Stimulated activated memory B cell treated with anti-CD40 and anti-IgM and Interleukin-4, amounts not matched to agents 10 μg/mL and 1 μg/mL and 100 μg/mL, for 72 hours (primary cell): ENCODE results near the gene TMEM120B.
A peak's percentile ranks its signal among the peaks of the same experiment; 100 is the strongest.

Source experiments
- ATAC-seq: fragments of 150-1000 bp; cut with Tn5 transposase; 2 replicates; pipeline ENCODE4 v1.10.0; 2021
- H3K27ac Mint-ChIP-seq: one replicate; pipeline ENCODE4 v1.8.0; 2022; ENCODE audit warnings: mild to moderate bottlenecking, mixed read lengths
- H3K27me3 Mint-ChIP-seq: one replicate; pipeline ENCODE4 v1.8.0; 2022; ENCODE audit warnings: mixed read lengths
- H3K36me3 Mint-ChIP-seq: one replicate; pipeline ENCODE4 v1.8.0; 2022; ENCODE audit warnings: mixed read lengths
- H3K4me1 Mint-ChIP-seq: one replicate; pipeline ENCODE4 v1.8.0; 2022; ENCODE audit warnings: mixed read lengths
- H3K4me3 Mint-ChIP-seq: one replicate; pipeline ENCODE4 v1.8.0; 2022; ENCODE audit warnings: mild to moderate bottlenecking, moderate library complexity, mixed read lengths
- H3K9me3 Mint-ChIP-seq: one replicate; pipeline ENCODE4 v1.8.0; 2022; ENCODE audit warnings: mixed read lengths

TMEM120B gene

GRCh38 chr12:121813951-121814350, 101.4 kb downstream of the TMEM120B start:
- no peaks in the 10 kb centered on the region for H3K27me3 Mint-ChIP-seq

GRCh38 chr12:121814429-121815119, 102.0 kb downstream of the TMEM120B start:
- no peak for ATAC-seq
- H3K9me3 Mint-ChIP-seq: no peaks in the 10 kb centered on the region
- H3K36me3 Mint-ChIP-seq: peaks cover 63% of the 10 kb centered on the region
- H3K27ac Mint-ChIP-seq: no peak overlapping the region
- no peak overlapping the region for H3K4me3 Mint-ChIP-seq
- peaks cover 46% of the 10 kb centered on the region for H3K4me1 Mint-ChIP-seq
- no peaks in the 10 kb centered on the region for H3K27me3 Mint-ChIP-seq

More at GRCh38 chr12:121813951-121814350, 101.4 kb downstream of the TMEM120B start:
- ATAC-seq: no peak
- Mint-ChIP-seq H3K27ac (peak overlapping the region; percentile 58), H3K4me1 (peaks cover 43% of the 10 kb centered on the region), H3K9me3 (no peaks in the 10 kb centered on the region), H3K4me3 (no peak overlapping the region), H3K36me3 (peaks cover 62% of the 10 kb centered on the region)

- H3K4me3 Mint-ChIP-seq: no peak overlapping the region
- peaks cover 60% of the 10 kb centered on the region for H3K36me3 Mint-ChIP-seq
- no peak overlapping the region for H3K27ac Mint-ChIP-seq
- peaks cover 43% of the 10 kb centered on the region for H3K4me1 Mint-ChIP-seq
- ATAC-seq: no peak
- no peaks in the 10 kb centered on the region for H3K27me3 Mint-ChIP-seq
- H3K9me3 Mint-ChIP-seq: no peaks in the 10 kb centered on the region
These were observed 102.7 kb downstream of the TMEM120B start for GRCh38 chr12:121815263-121815662.

- no peak for ATAC-seq
- no peak overlapping the region for H3K4me3 Mint-ChIP-seq
- no peak overlapping the region for H3K27ac Mint-ChIP-seq
- H3K36me3 Mint-ChIP-seq: peaks cover 61% of the 10 kb centered on the region
- H3K27me3 Mint-ChIP-seq: no peaks in the 10 kb centered on the region
- H3K9me3 Mint-ChIP-seq: no peaks in the 10 kb centered on the region
- H3K4me1 Mint-ChIP-seq: peaks cover 29% of the 10 kb centered on the region
These were observed 104.5 kb downstream of the TMEM120B start for GRCh38 chr12:121816925-121817647.

GRCh38 chr12:121817648-121818043, 105.1 kb downstream of the TMEM120B start:
- peaks cover 24% of the 10 kb centered on the region for H3K4me1 Mint-ChIP-seq
- H3K9me3 Mint-ChIP-seq: no peaks in the 10 kb centered on the region
- no peak for ATAC-seq

GRCh38 chr12:121819212-121819949, 106.8 kb downstream of the TMEM120B start:
- Mint-ChIP-seq H3K9me3 (no peaks in the 10 kb centered on the region), H3K36me3 (peaks cover 58% of the 10 kb centered on the region), H3K4me3 (no peak overlapping the region), H3K27me3 (no peaks in the 10 kb centered on the region), H3K4me1 (peaks cover 10% of the 10 kb centered on the region), H3K27ac (no peak overlapping the region)
- no peak for ATAC-seq

More at GRCh38 chr12:121817648-121818043, 105.1 kb downstream of the TMEM120B start:
- H3K27ac Mint-ChIP-seq: no peak overlapping the region
- peaks cover 61% of the 10 kb centered on the region for H3K36me3 Mint-ChIP-seq
- H3K4me3 Mint-ChIP-seq: no peak overlapping the region
- no peaks in the 10 kb centered on the region for H3K27me3 Mint-ChIP-seq

- H3K9me3 Mint-ChIP-seq: no peaks in the 10 kb centered on the region
- no peak for ATAC-seq
- H3K27me3 Mint-ChIP-seq: no peaks in the 10 kb centered on the region
- H3K27ac Mint-ChIP-seq: no peak overlapping the region
- H3K36me3 Mint-ChIP-seq: peaks cover 59% of the 10 kb centered on the region
- no peak overlapping the region for H3K4me3 Mint-ChIP-seq
- peaks cover 7% of the 10 kb centered on the region for H3K4me1 Mint-ChIP-seq
These were observed 107.5 kb downstream of the TMEM120B start for GRCh38 chr12:121820056-121820455.

GRCh38 chr12:121822393-121823100, 110.0 kb downstream of the TMEM120B start:
- Mint-ChIP-seq H3K27me3 (no peaks in the 10 kb centered on the region), H3K4me3 (no peak overlapping the region), H3K27ac (no peak overlapping the region), H3K4me1 (peaks cover 7% of the 10 kb centered on the region), H3K36me3 (peaks cover 60% of the 10 kb centered on the region), H3K9me3 (no peaks in the 10 kb centered on the region)
- ATAC-seq: no peak

- Mint-ChIP-seq H3K4me3 (no peak overlapping the region), H3K36me3 (peaks cover 60% of the 10 kb centered on the region)
- peak; percentile 34 for ATAC-seq
These were observed 110.7 kb downstream of the TMEM120B start for GRCh38 chr12:121823101-121823726.

GRCh38 chr12:121823727-121824115, 111.2 kb downstream of the TMEM120B start:
- H3K4me3 Mint-ChIP-seq: no peak overlapping the region
- H3K27ac Mint-ChIP-seq: no peak overlapping the region
- H3K9me3 Mint-ChIP-seq: no peaks in the 10 kb centered on the region
- H3K4me1 Mint-ChIP-seq: peaks cover 10% of the 10 kb centered on the region
- peaks cover 65% of the 10 kb centered on the region for H3K36me3 Mint-ChIP-seq
- no peaks in the 10 kb centered on the region for H3K27me3 Mint-ChIP-seq
- ATAC-seq: no peak

More at GRCh38 chr12:121823101-121823726, 110.7 kb downstream of the TMEM120B start:
- H3K4me1 Mint-ChIP-seq: peaks cover 7% of the 10 kb centered on the region
- H3K27me3 Mint-ChIP-seq: no peaks in the 10 kb centered on the region
- no peak overlapping the region for H3K27ac Mint-ChIP-seq
- no peaks in the 10 kb centered on the region for H3K9me3 Mint-ChIP-seq

- ATAC-seq: no peak
- peaks cover 68% of the 10 kb centered on the region for H3K36me3 Mint-ChIP-seq
- H3K4me3 Mint-ChIP-seq: no peak overlapping the region
- H3K27me3 Mint-ChIP-seq: no peaks in the 10 kb centered on the region
- H3K27ac Mint-ChIP-seq: no peak overlapping the region
- no peaks in the 10 kb centered on the region for H3K9me3 Mint-ChIP-seq
- H3K4me1 Mint-ChIP-seq: peaks cover 7% of the 10 kb centered on the region
These were observed 112.5 kb downstream of the TMEM120B start for GRCh38 chr12:121825041-121825523.

- H3K4me3 Mint-ChIP-seq: no peak overlapping the region
- H3K27ac Mint-ChIP-seq: peak overlapping the region; percentile 19
- no peaks in the 10 kb centered on the region for H3K27me3 Mint-ChIP-seq
- H3K4me1 Mint-ChIP-seq: peaks cover 7% of the 10 kb centered on the region
- no peaks in the 10 kb centered on the region for H3K9me3 Mint-ChIP-seq
- H3K36me3 Mint-ChIP-seq: peaks cover 76% of the 10 kb centered on the region
- ATAC-seq: no peak
These were observed 114.0 kb downstream of the TMEM120B start for GRCh38 chr12:121826318-121827150.

- no peak overlapping the region for H3K4me3 Mint-ChIP-seq
- H3K9me3 Mint-ChIP-seq: no peaks in the 10 kb centered on the region
- H3K36me3 Mint-ChIP-seq: peaks cover 85% of the 10 kb centered on the region
- peaks cover 7% of the 10 kb centered on the region for H3K4me1 Mint-ChIP-seq
- no peak for ATAC-seq
- no peaks in the 10 kb centered on the region for H3K27me3 Mint-ChIP-seq
- H3K27ac Mint-ChIP-seq: no peak overlapping the region
These were observed 115.0 kb downstream of the TMEM120B start for GRCh38 chr12:121827351-121828099.
